Stomach (tissue), 4 donors: Measurements from ENCODE around the gene PRKCE.

Experiments used
- EP300 ChIP-seq: sonication (generic); formaldehyde crosslinking; IDR thresholded peaks from one replicate; pipeline ENCODE4 v1.6.1; 2017; ENCODE audit warnings: antibody characterized with exemption
- POLR2A ChIP-seq, 4 donors: fragments of 450-650 bp; IDR thresholded peaks; one replicate each; pipeline ENCODE4 v1.6.1; 2016; ENCODE audit warnings: antibody characterized with exemption in 4 of 4, control low read depth in 2 of 4, mild to moderate bottlenecking in 1 of 4, moderate library complexity in 1 of 4
- POLR2AphosphoS5 ChIP-seq, 3 donors: sonication (generic); formaldehyde crosslinking; IDR thresholded peaks; one replicate each; pipeline ENCODE4 v1.6.1; 2016; ENCODE audit warnings: antibody characterized with exemption in 3 of 3
- TF ChIP-seq, protein P1 (sequence below), 7 experiments: fragments of 450-650 bp in 4 of 7; fragments of 200-600 bp in 3 of 7; sonication (generic) in 3 of 7; IDR thresholded peaks; one replicate each; pipeline ENCODE4 v1.5.1; 2016 to 2019; ENCODE audit warnings: antibody characterized with exemption in 7 of 7, control low read depth in 2 of 7, mild to moderate bottlenecking in 1 of 7

DNA sequence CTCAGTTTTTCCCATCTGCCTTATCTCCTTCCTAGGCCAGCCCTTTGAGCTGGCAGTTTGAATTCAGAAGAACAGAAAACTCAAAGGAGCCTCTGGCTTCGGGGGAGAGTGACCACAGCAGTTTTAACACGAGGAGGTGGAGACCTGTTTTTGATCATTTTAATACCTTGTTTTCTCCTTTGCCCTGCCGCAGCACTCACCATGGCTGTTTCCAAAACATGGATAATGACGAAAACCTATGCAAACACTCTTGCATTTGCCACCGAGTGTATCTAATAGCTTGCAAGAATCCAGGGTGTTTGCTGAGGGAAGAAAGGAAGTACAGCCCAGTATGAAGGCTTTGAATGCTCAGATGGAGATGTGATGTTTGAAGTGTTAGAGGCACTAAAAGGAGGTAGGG is 167.1 kb downstream of the PRKCE start:
- TF ChIP-seq, protein P1, sequence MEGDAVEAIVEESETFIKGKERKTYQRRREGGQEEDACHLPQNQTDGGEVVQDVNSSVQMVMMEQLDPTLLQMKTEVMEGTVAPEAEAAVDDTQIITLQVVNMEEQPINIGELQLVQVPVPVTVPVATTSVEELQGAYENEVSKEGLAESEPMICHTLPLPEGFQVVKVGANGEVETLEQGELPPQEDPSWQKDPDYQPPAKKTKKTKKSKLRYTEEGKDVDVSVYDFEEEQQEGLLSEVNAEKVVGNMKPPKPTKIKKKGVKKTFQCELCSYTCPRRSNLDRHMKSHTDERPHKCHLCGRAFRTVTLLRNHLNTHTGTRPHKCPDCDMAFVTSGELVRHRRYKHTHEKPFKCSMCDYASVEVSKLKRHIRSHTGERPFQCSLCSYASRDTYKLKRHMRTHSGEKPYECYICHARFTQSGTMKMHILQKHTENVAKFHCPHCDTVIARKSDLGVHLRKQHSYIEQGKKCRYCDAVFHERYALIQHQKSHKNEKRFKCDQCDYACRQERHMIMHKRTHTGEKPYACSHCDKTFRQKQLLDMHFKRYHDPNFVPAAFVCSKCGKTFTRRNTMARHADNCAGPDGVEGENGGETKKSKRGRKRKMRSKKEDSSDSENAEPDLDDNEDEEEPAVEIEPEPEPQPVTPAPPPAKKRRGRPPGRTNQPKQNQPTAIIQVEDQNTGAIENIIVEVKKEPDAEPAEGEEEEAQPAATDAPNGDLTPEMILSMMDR (IDR thresholded peaks at IDR 0.05): no peak
- no peak for TF ChIP-seq POLR2AphosphoS5 (IDR thresholded peaks at IDR 0.05)
- no peak for TF ChIP-seq POLR2A (IDR thresholded peaks at IDR 0.05)
- TF ChIP-seq EP300: no peak
